T47D (cell line): ENCODE measurements around the gene STK40.

Experiments used
- DNase-seq, 2 experiments: peaks; one replicate each; pipeline versions ENCODE4 v3.0.0 to v3.0.0-alpha.2; 2011 to 2012; ENCODE audit warnings: low read depth in 1 of 2, low spot score in 1 of 2
- JUND ChIP-seq: IDR thresholded peaks from 2 replicates; pipeline ENCODE4 v1.6.1; 2012; ENCODE audit warnings: low read depth
- in situ Hi-C: cut with HindIII; loops from 2 replicates; pipeline ENCODE4 v1.10.0; 2016; ENCODE audit warnings: low sequenced_read_pairs, low pct_unique_long_range_greater_than_20kb

The STK40 gene

GRCh38 chr1:36411674-36412648 lies 26.2 kb upstream of the STK40 start:
- in situ Hi-C loops, result no loop called here
- DNase-seq, result peak in 1 of 2 experiments; percentile 76
- no peak for TF ChIP-seq JUND

- in situ Hi-C loops, result no loop called here
- TF ChIP-seq JUND, result no peak
- peak; percentile 13 to 63 for DNase-seq
Measured at GRCh38 chr1:36408479-36408878, 22.8 kb upstream of the STK40 start.

GRCh38 chr1:36406440-36406839 lies 20.7 kb upstream of the STK40 start:
- DNase-seq, result no peak
- TF ChIP-seq JUND, result no peak
- in situ Hi-C loops, result no loop called here

- TF ChIP-seq JUND, result no peak
- in situ Hi-C loops, result no loop called here
- no peak for DNase-seq
Measured at GRCh38 chr1:36402504-36402890, 16.8 kb upstream of the STK40 start.

GRCh38 chr1:36401602-36402503 lies 16.1 kb upstream of the STK40 start:
- in situ Hi-C loops, result no loop called here
- TF ChIP-seq JUND, result no peak
- no peak for DNase-seq

- DNase-seq, result no peak
- TF ChIP-seq JUND, result no peak
- in situ Hi-C loops, result no loop called here
Measured at GRCh38 chr1:36400825-36401601, 15.3 kb upstream of the STK40 start.

GRCh38 chr1:36400514-36400824 lies 14.7 kb upstream of the STK40 start:
- no peak for DNase-seq
- in situ Hi-C loops, result no loop called here
- no peak for TF ChIP-seq JUND

GRCh38 chr1:36398370-36398977 lies 12.8 kb upstream of the STK40 start:
- no peak for TF ChIP-seq JUND
- DNase-seq, result no peak
- in situ Hi-C loops, result no loop called here

GRCh38 chr1:36397378-36398230 lies 11.9 kb upstream of the STK40 start, which contains the start of gene LSM10:
Gene LSM10 (minus strand): TSS chr1:36397908. CDS start chr1:36394129, 3,779 bp downstream.
- in situ Hi-C loops, result no loop called here
- TF ChIP-seq JUND, result no peak
- DNase-seq, result peak; percentile 75 to 92

GRCh38 chr1:36397083-36397377 lies 11.3 kb upstream of the STK40 start:
- in situ Hi-C loops, result no loop called here
- DNase-seq, result no peak

GRCh38 chr1:36396359-36396758 lies 10.6 kb upstream of the STK40 start:
- no peak for TF ChIP-seq JUND
- no peak for DNase-seq
- in situ Hi-C loops, result no loop called here

More at GRCh38 chr1:36397083-36397377, 11.3 kb upstream of the STK40 start:
- no peak for TF ChIP-seq JUND
